Measurements from ENCODE around the gene GPI. TPM values are rescaled to one million over a fixed set of nuclear protein-coding genes. Genes with fewer than 3 reads are reported as not detected.
"Not testable (repeated sequence)": the region's sequence is repeated elsewhere in the genome, so short reads cannot be mapped to it uniquely, and the experiment has no call there.

GPI gene
- total RNA-seq, 1 donor from 2014 or later, result 144 TPM

GRCh38 chr19:34399886-34400285 lies 34.9 kb downstream of the GPI start:
- ATAC-seq (no peak), DNase-seq (no peak)
- H3K36me3 ChIP-seq, result peaks cover 56% of the 10 kb centered on the region
- H3K4me3 ChIP-seq, result no peak overlapping the region
- no peaks in the 10 kb centered on the region for H3K9me3 ChIP-seq
- no peak overlapping the region for H3K27ac ChIP-seq
- intact Hi-C loops (cut with DNase I), result no loop called here
- H3K27me3 ChIP-seq, result no peaks in the 10 kb centered on the region
- peaks cover 2% of the 10 kb centered on the region for H3K4me1 ChIP-seq
- TF ChIP-seq CTCF (IDR thresholded peaks at IDR 0.05), result no peak

- H3K4me1 ChIP-seq; H3K27me3 ChIP-seq; DNase-seq; ATAC-seq; intact Hi-C loops (cut with DNase I); H3K9me3 ChIP-seq; H3K4me3 ChIP-seq; H3K27ac ChIP-seq: not testable (repeated sequence)
- peaks cover 48% of the 10 kb centered on the region for H3K36me3 ChIP-seq
Observed at GRCh38 chr19:34400844-34401243, 35.8 kb downstream of the GPI start.

- Histone ChIP-seq H3K9me3 (no peaks in the 10 kb centered on the region), H3K4me3 (no peak overlapping the region), H3K27me3 (no peaks in the 10 kb centered on the region), H3K4me1 (peaks cover 4% of the 10 kb centered on the region), H3K36me3 (peaks cover 36% of the 10 kb centered on the region), H3K27ac (no peak overlapping the region)
- intact Hi-C loops (cut with DNase I), result no loop called here
- TF ChIP-seq CTCF (IDR thresholded peaks at IDR 0.05), result no peak
- DNase-seq (no peak), ATAC-seq (no peak)
Observed at GRCh38 chr19:34402074-34402600, 37.1 kb downstream of the GPI start.

GRCh38 chr19:34403784-34404108 lies 38.8 kb downstream of the GPI start:
- TF ChIP-seq CTCF (IDR thresholded peaks at IDR 0.05), result no peak
- peak overlapping the region; percentile 80 for H3K27ac ChIP-seq
- DNase-seq (no peak), ATAC-seq (no peak)
- intact Hi-C loops (cut with DNase I), result no loop called here
- peaks cover 4% of the 10 kb centered on the region for H3K4me1 ChIP-seq
- H3K4me3 ChIP-seq, result peak overlapping the region; percentile 86
- peaks cover 28% of the 10 kb centered on the region for H3K36me3 ChIP-seq
- H3K9me3 ChIP-seq, result no peaks in the 10 kb centered on the region
- no peaks in the 10 kb centered on the region for H3K27me3 ChIP-seq

- Histone ChIP-seq H3K9me3 (no peaks in the 10 kb centered on the region), H3K36me3 (peaks cover 28% of the 10 kb centered on the region), H3K27me3 (no peaks in the 10 kb centered on the region), H3K4me1 (peaks cover 4% of the 10 kb centered on the region), H3K4me3 (peak within 1 kb of the TSS; percentile 86), H3K27ac (peak within 1 kb of the TSS; percentile 80)
- no peak for TF ChIP-seq CTCF (IDR thresholded peaks at IDR 0.05)
- ATAC-seq, result peak; percentile 96
- intact Hi-C loops (cut with DNase I), result no loop called here
- peak; percentile 97 for DNase-seq
Observed at GRCh38 chr19:34404109-34404909, 39.3 kb downstream of the GPI start, which contains the start of gene PDCD2L. Gene PDCD2L (plus strand): TSS chr19:34404399. CDS start chr19:34404431, 32 bp downstream.

- no peak for ATAC-seq
Observed at GRCh38 chr19:34405892-34406660, 41.1 kb downstream of the GPI start.

More at GRCh38 chr19:34405892-34406660, 41.1 kb downstream of the GPI start:
- TF ChIP-seq CTCF (IDR thresholded peaks at IDR 0.05), result no peak
- Histone ChIP-seq H3K27ac (no peak overlapping the region), H3K4me1 (peaks cover 4% of the 10 kb centered on the region), H3K9me3 (no peaks in the 10 kb centered on the region), H3K36me3 (peaks cover 22% of the 10 kb centered on the region), H3K4me3 (no peak overlapping the region), H3K27me3 (no peaks in the 10 kb centered on the region)
- intact Hi-C loops (cut with DNase I), result no loop called here
- no peak for DNase-seq

All from upper lobe of right lung (tissue), 1 donor.